Caco-2 (cell line): ENCODE data around the gene RALGPS2. TPM values are rescaled to one million over a fixed set of nuclear protein-coding genes. Genes with fewer than 3 reads are reported as not detected.

Source experiments
- BruUV-seq: library from RNA; stranded (reverse); fragments of 400-500 nt; replicated peaks from 2 replicates; lab custom pipeline; 2021; lab: Mats Ljungman, UMichigan
- CTCF ChIA-PET: fragments of 300-600 bp; sonication (Branson Sonifier 250); formaldehyde crosslinking; loops from one replicate; lab custom pipeline; 2022; ENCODE audit warnings: antibody characterized with exemption; lab: Charles Lee
- POLR2A ChIA-PET: fragments of 300-600 bp; sonication (Branson Sonifier 250); formaldehyde crosslinking; loops from one replicate; lab custom pipeline; 2022; ENCODE audit warnings: antibody characterized with exemption; lab: Charles Lee
- DNase-seq, 2 experiments: peaks; one replicate each; pipeline versions ENCODE4 v3.0.0 to v3.0.0-alpha.2; 2020 to 2022
- H3K27me3 ChIP-seq: replicated peaks from 2 replicates; pipeline ENCODE4 v1.6.0; 2011; ENCODE audit warnings: low read length; ENCODE audit not compliant: control insufficient read depth, insufficient read depth
- H3K36me3 ChIP-seq: 2 replicates; pipeline ENCODE4 v1.5.1; 2011; ENCODE audit warnings: low read length; ENCODE audit not compliant: control insufficient read depth, insufficient read depth
- H3K4me1 ChIP-seq: fragments of 250-450 bp; sonication (Bioruptor Pico); 2 replicates; pipeline ENCODE4 v1.5.1; 2020; ENCODE audit warnings: mild to moderate bottlenecking
- H3K4me3 ChIP-seq: 2 replicates; pipeline ENCODE4 v1.5.1; 2011; ENCODE audit warnings: low read depth, mild to moderate bottlenecking, control low read depth, low read length
- H3K9me3 ChIP-seq: fragments of 250-450 bp; sonication (Bioruptor Pico); 2 replicates; pipeline ENCODE4 v1.5.1; 2020; ENCODE audit warnings: mild to moderate bottlenecking, moderate library complexity
- H3K27ac Mint-ChIP-seq: one replicate; pipeline ENCODE4 v1.8.0; 2022; ENCODE audit warnings: mixed read lengths; ENCODE audit not compliant: unreplicated experiment
- H3K27me3 Mint-ChIP-seq: one replicate; pipeline ENCODE4 v1.8.0; 2022; ENCODE audit warnings: mixed read lengths; ENCODE audit not compliant: insufficient read depth, unreplicated experiment
- H3K36me3 Mint-ChIP-seq: one replicate; pipeline ENCODE4 v1.8.0; 2022; ENCODE audit warnings: mild to moderate bottlenecking, mixed read lengths; ENCODE audit not compliant: insufficient read depth, unreplicated experiment
- H3K4me1 Mint-ChIP-seq: one replicate; pipeline ENCODE4 v1.8.0; 2022; ENCODE audit warnings: low read depth, mixed read lengths; ENCODE audit not compliant: unreplicated experiment
- H3K4me3 Mint-ChIP-seq: one replicate; pipeline ENCODE4 v1.8.0; 2022; ENCODE audit warnings: mild to moderate bottlenecking, moderate library complexity, mixed read lengths; ENCODE audit not compliant: unreplicated experiment
- H3K9me3 Mint-ChIP-seq: one replicate; pipeline ENCODE4 v1.8.0; 2022; ENCODE audit warnings: mixed read lengths; ENCODE audit not compliant: unreplicated experiment
- intact Hi-C: fragments of 100-400 bp; cut with micrococcal nuclease; formaldehyde crosslinking; loops from one replicate; pipeline ENCODE4 v1.10.0; 2022; ENCODE audit not compliant: unreplicated experiment
- total RNA-seq: library from RNA; stranded (reverse); gene quantifications from 2 replicates; pipeline ENCODE4 v1.2.3, GENCODE V29; 2022
- TF ChIP-seq, protein P1 (sequence below), 2 experiments: fragments of 200-600 bp in 1 of 2; IDR thresholded peaks; 1 replicate in 1 of 2; 2 replicates in 1 of 2; pipeline versions ENCODE4 v1.5.1 to v1.8.0; 2011 to 2022; ENCODE audit warnings: antibody characterized with exemption in 1 of 2, control low read depth in 1 of 2, inconsistent platforms in 1 of 2, low read depth in 1 of 2, low read length in 1 of 2, mild to moderate bottlenecking in 1 of 2, moderate library complexity in 1 of 2; ENCODE audit not compliant: insufficient read depth in 1 of 2, severe bottlenecking in 1 of 2, unreplicated experiment in 1 of 2

Gene RALGPS2
- total RNA-seq, 1 experiment from 2014 or later, result 26.1 TPM

DNA sequence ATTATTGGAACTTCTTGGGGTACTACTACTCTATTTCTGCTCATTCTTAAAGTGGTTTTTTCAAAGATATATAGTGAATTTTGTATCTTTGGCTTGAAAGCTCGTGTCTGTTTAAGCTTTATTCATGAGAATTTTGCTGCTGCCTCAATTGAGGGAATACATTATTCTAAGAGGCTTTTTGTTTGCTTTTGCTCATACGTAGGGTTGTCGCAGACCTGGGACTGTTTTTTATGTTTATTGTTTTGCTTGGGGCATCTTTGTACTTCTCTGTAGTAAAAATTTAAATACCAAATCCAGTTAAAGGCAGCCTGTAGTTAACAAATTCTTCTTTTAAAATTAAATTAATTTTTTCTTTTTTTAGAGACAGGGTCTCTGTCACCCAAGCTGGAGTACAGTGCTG, 83.5 kb downstream of the RALGPS2 start:
- H3K4me3 ChIP-seq, result no peak overlapping the region
- Mint-ChIP-seq H3K36me3 (peaks cover 6% of the 10 kb centered on the region), H3K27me3 (no peaks in the 10 kb centered on the region), H3K27ac (no peak overlapping the region), H3K4me1 (peaks cover 16% of the 10 kb centered on the region), H3K9me3 (no peaks in the 10 kb centered on the region), H3K4me3 (no peak overlapping the region)
- H3K36me3 ChIP-seq, result no peaks in the 10 kb centered on the region
- ChIA-PET POLR2A (no interaction called here), CTCF (no interaction called here)
- BruUV-seq, result no TSS peak
- TF ChIP-seq, protein P1, sequence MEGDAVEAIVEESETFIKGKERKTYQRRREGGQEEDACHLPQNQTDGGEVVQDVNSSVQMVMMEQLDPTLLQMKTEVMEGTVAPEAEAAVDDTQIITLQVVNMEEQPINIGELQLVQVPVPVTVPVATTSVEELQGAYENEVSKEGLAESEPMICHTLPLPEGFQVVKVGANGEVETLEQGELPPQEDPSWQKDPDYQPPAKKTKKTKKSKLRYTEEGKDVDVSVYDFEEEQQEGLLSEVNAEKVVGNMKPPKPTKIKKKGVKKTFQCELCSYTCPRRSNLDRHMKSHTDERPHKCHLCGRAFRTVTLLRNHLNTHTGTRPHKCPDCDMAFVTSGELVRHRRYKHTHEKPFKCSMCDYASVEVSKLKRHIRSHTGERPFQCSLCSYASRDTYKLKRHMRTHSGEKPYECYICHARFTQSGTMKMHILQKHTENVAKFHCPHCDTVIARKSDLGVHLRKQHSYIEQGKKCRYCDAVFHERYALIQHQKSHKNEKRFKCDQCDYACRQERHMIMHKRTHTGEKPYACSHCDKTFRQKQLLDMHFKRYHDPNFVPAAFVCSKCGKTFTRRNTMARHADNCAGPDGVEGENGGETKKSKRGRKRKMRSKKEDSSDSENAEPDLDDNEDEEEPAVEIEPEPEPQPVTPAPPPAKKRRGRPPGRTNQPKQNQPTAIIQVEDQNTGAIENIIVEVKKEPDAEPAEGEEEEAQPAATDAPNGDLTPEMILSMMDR (IDR thresholded peaks at IDR 0.05; ENCODE audit: insufficient read depth in 1 of 2, low read depth in 1 of 2, low read length in 1 of 2, severe bottlenecking in 1 of 2, unreplicated experiment in 1 of 2), result no peak
- H3K4me1 ChIP-seq, result peaks cover 5% of the 10 kb centered on the region
- no peak for DNase-seq
- H3K9me3 ChIP-seq, result no peaks in the 10 kb centered on the region
- intact Hi-C loops, result no loop called here
- H3K27me3 ChIP-seq, result no peaks in the 10 kb centered on the region

DNA sequence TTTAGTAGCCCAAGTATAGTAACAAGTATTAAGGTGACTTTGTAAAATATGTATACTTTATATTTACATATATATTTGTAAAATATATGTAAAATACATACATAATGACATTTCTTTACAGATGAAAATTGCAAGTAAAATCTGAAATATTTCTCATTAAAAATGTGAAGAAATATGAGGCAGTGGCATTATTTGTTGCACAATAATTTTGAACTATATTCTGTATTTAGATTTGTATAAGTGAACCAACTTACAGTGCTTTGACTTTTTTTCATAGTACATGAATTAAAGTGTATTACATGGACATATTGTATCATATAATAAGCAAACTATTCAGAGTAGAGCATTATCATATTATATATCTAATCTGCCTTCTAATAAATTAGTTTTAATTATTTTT, 85.5 kb downstream of the RALGPS2 start:
- POLR2A ChIA-PET, result no interaction called here
- H3K4me1 ChIP-seq, result peaks cover 5% of the 10 kb centered on the region
- Mint-ChIP-seq H3K4me1 (peaks cover 14% of the 10 kb centered on the region), H3K27me3 (no peaks in the 10 kb centered on the region), H3K36me3 (peaks cover 10% of the 10 kb centered on the region), H3K9me3 (no peaks in the 10 kb centered on the region), H3K27ac (no peak overlapping the region), H3K4me3 (no peak overlapping the region)
- TF ChIP-seq, protein P1 (IDR thresholded peaks at IDR 0.05; ENCODE audit: insufficient read depth in 1 of 2, low read depth in 1 of 2, low read length in 1 of 2, severe bottlenecking in 1 of 2, unreplicated experiment in 1 of 2), result no peak
- no peak for DNase-seq
- CTCF ChIA-PET, result no interaction called here
- no peaks in the 10 kb centered on the region for H3K27me3 ChIP-seq
- H3K36me3 ChIP-seq, result no peaks in the 10 kb centered on the region
- no peaks in the 10 kb centered on the region for H3K9me3 ChIP-seq
- intact Hi-C loops, result no loop called here
- BruUV-seq, result no TSS peak
- no peak overlapping the region for H3K4me3 ChIP-seq

DNA sequence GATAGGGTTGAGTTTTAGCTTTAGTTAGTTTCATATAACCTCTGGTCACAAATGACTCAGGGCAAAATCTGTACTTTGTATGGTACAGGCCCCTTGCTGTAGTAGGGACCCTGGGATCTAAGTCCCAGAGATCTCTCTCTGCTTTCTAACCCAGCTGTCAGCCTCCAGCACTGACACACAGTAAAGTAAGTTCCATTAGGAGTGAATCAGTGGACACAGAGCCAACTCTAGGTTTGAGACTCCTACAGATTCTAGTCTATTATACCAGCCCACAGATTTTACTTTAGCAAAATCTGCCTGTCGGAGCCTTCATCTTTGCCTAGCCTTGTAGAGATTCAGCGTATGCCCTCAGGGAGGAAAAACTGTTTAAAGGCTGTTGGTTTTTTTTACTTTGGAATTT, 93.4 kb downstream of the RALGPS2 start:
- Mint-ChIP-seq H3K4me3 (no peak overlapping the region), H3K27ac (no peak overlapping the region), H3K4me1 (no peaks in the 10 kb centered on the region), H3K27me3 (no peaks in the 10 kb centered on the region), H3K36me3 (peaks cover 8% of the 10 kb centered on the region), H3K9me3 (no peaks in the 10 kb centered on the region)
- H3K36me3 ChIP-seq, result no peaks in the 10 kb centered on the region
- ChIA-PET CTCF (no interaction called here), POLR2A (no interaction called here)
- DNase-seq, result no peak
- no TSS peak for BruUV-seq
- H3K27me3 ChIP-seq, result no peaks in the 10 kb centered on the region
- no peak overlapping the region for H3K4me3 ChIP-seq
- TF ChIP-seq, protein P1 (IDR thresholded peaks at IDR 0.05; ENCODE audit: insufficient read depth in 1 of 2, low read depth in 1 of 2, low read length in 1 of 2, severe bottlenecking in 1 of 2, unreplicated experiment in 1 of 2), result no peak
- intact Hi-C loops, result no loop called here
- H3K9me3 ChIP-seq, result no peaks in the 10 kb centered on the region
- no peaks in the 10 kb centered on the region for H3K4me1 ChIP-seq
